Measurements from ENCODE around the gene MYO3B.

GRCh38 chr2:170360546-170361089, 182.7 kb downstream of the MYO3B start:
- TF ChIP-seq CTCF (IDR thresholded peaks at IDR 0.05; ENCODE audit: low read depth, low read length, poor library complexity, severe bottlenecking) (no peak), EZH2phosphoT487 (IDR thresholded peaks at IDR 0.05; ENCODE audit: borderline replicate concordance, low read length) (no peak)

Data from DOHH2 (cell line).